Keratinocyte (primary cell): ENCODE results near the gene HOXC12. TPM values are rescaled to one million over a fixed set of nuclear protein-coding genes. Genes with fewer than 3 reads are reported as not detected.

Experiments used
- DNase-seq: peaks from one replicate; pipeline ENCODE4 v3.0.0-alpha.2; 2011; ENCODE audit warnings: low read depth, missing footprints, low spot score
- FAIRE-seq: peaks from 2 replicates; lab custom pipeline; 2011; peaks lifted over from hg19 to GRCh38; lab: Jason Lieb, UNC
- H2AFZ ChIP-seq: 2 replicates; pipeline ENCODE4 v1.6.0; 2012; ENCODE audit warnings: low read length, control low read depth, inconsistent platforms; ENCODE audit not compliant: control insufficient read depth
- H3K27ac ChIP-seq: 2 replicates; pipeline ENCODE4 v1.5.1; 2011; ENCODE audit warnings: low read length; ENCODE audit not compliant: control insufficient read depth, insufficient read depth
- H3K27me3 ChIP-seq: 3 replicates; pipeline ENCODE4 v1.6.0; 2011; ENCODE audit warnings: low read length; ENCODE audit not compliant: control insufficient read depth, insufficient read depth; ENCODE audit errors: extremely low read depth
- H3K36me3 ChIP-seq, 2 experiments: 2 replicates in 1 of 2; 3 replicates in 1 of 2; pipeline ENCODE4 v1.5.1; 2011; ENCODE audit warnings: low read length in 2 of 2, mild to moderate bottlenecking in 1 of 2; ENCODE audit not compliant: control insufficient read depth in 2 of 2, insufficient read depth in 2 of 2; ENCODE audit errors: extremely low read depth in 1 of 2
- H3K4me1 ChIP-seq: 3 replicates; pipeline ENCODE4 v1.5.1; 2011; ENCODE audit warnings: low read length; ENCODE audit not compliant: control insufficient read depth, insufficient read depth; ENCODE audit errors: extremely low read depth
- H3K4me2 ChIP-seq: 3 replicates; pipeline ENCODE4 v1.6.0; 2011; ENCODE audit warnings: low read depth, low read length; ENCODE audit not compliant: control insufficient read depth, insufficient read depth; ENCODE audit errors: extremely low read depth
- H3K4me3 ChIP-seq, 3 experiments: fragments of 200-600 bp in 1 of 3; sonication (generic) in 1 of 3; 2 replicates in 2 of 3; 3 replicates in 1 of 3; pipeline ENCODE4 v1.5.1; 2011 to 2016; ENCODE audit warnings: low read length in 3 of 3, mild to moderate bottlenecking in 3 of 3, control low read depth in 2 of 3, inconsistent platforms in 1 of 3, low read depth in 1 of 3, mixed read lengths in 1 of 3, mixed run types in 1 of 3, moderate library complexity in 1 of 3; ENCODE audit not compliant: control insufficient read depth in 2 of 3, insufficient read depth in 2 of 3; ENCODE audit errors: extremely low read depth in 1 of 3
- H3K79me2 ChIP-seq: 2 replicates; pipeline ENCODE4 v1.6.0; 2012; ENCODE audit warnings: low read length; ENCODE audit not compliant: control insufficient read depth, insufficient read depth
- H3K9ac ChIP-seq: 3 replicates; pipeline ENCODE4 v1.6.0; 2011; ENCODE audit warnings: low read length; ENCODE audit not compliant: control insufficient read depth, insufficient read depth; ENCODE audit errors: extremely low read depth
- H3K9me1 ChIP-seq: 3 replicates; pipeline ENCODE4 v1.6.0; 2011; ENCODE audit warnings: low read length; ENCODE audit not compliant: control insufficient read depth, insufficient read depth; ENCODE audit errors: extremely low read depth
- H3K9me3 ChIP-seq: 2 replicates; pipeline ENCODE4 v1.5.1; 2012; ENCODE audit warnings: low read depth, low read length; ENCODE audit not compliant: control insufficient read depth
- H4K20me1 ChIP-seq: 3 replicates; pipeline ENCODE4 v1.6.0; 2011; ENCODE audit warnings: low read length; ENCODE audit not compliant: control insufficient read depth, insufficient read depth; ENCODE audit errors: extremely low read depth
- CTCF ChIP-seq, 3 experiments: IDR thresholded peaks in 1 of 3; conservative IDR thresholded peaks in 1 of 3; optimal IDR thresholded peaks in 1 of 3; 2 replicates in 2 of 3; 3 replicates in 1 of 3; pipeline versions ENCODE3 to v1.5.1; 2011; ENCODE audit warnings: low read length in 3 of 3, mild to moderate bottlenecking in 3 of 3, moderate library complexity in 2 of 3, control low read depth in 1 of 3, inconsistent platforms in 1 of 3; ENCODE audit not compliant: insufficient read depth in 2 of 3; ENCODE audit errors: extremely low read depth in 1 of 3
- EZH2 ChIP-seq: IDR thresholded peaks from one replicate; pipeline ENCODE4 v1.6.1; 2012; ENCODE audit warnings: inconsistent platforms, mild to moderate bottlenecking, low read length, moderate library complexity
- dilution Hi-C: fragments of 300-500 bp; cut with MboI; formaldehyde crosslinking; loops from one replicate; pipeline ENCODE4 v1.7.0; 2020; ENCODE audit warnings: low sequenced_read_pairs; ENCODE audit not compliant: extremely low pct_ligation_motif_present
- polyA plus RNA-seq, 5 experiments: library from polyadenylated mRNA; depleted of rRNA in 3 of 5; stranded (reverse) in 3 of 5; stranded (forward) in 1 of 5; unstranded in 1 of 5; fragments of >200 nt; gene quantifications; 1 replicate in 1 of 5; 2 replicates in 3 of 5; 3 replicates in 1 of 5; pipeline versions ENCODE4 v1.2.1 to v1.2.3, GENCODE V29; 2011 to 2012; ENCODE audit warnings: missing spikeins in 2 of 5, low read depth in 1 of 5, low replicate concordance in 1 of 5

HOXC12 gene
- polyA plus RNA-seq, 1 donor (not counting 4 experiments of a cell fraction or from before 2014, with no cell fraction given), result 0.47 TPM

GRCh38 chr12:54000116-54001114 is 45.7 kb downstream of the HOXC12 start, which contains the start of gene HOXC9:
Gene HOXC9, plus strand, starts transcription at chr12:54000161. Its CDS starts 28 bp downstream, at chr12:54000189.
- no peaks in the 10 kb centered on the region for H3K9me1 ChIP-seq
- H2AFZ ChIP-seq, result peak within 1 kb of the TSS; percentile 64
- no peaks in the 10 kb centered on the region for H3K9me3 ChIP-seq
- peak within 1 kb of the TSS; percentile 98 for H3K9ac ChIP-seq
- H3K4me1 ChIP-seq, result peaks cover 32% of the 10 kb centered on the region
- no peak for TF ChIP-seq CTCF (optimal IDR thresholded peaks at IDR 0.05 in 1 of 3, IDR thresholded peaks at IDR 0.05 in 1 of 3, conservative IDR thresholded peaks at IDR 0.05 in 1 of 3; ENCODE audit: extremely low read depth in 1 of 3, insufficient read depth in 2 of 3, low read length in 3 of 3)
- no peak for TF ChIP-seq EZH2
- peaks cover 63% of the 10 kb centered on the region for H3K79me2 ChIP-seq
- peak within 1 kb of the TSS; percentile 80 to 96 (median 82) for H3K4me3 ChIP-seq
- DNase-seq (no peak), FAIRE-seq (no peak)
- peak within 1 kb of the TSS; percentile 94 for H3K4me2 ChIP-seq
- dilution Hi-C loops, result no loop called here
- peaks cover 2 to 6% of the 10 kb centered on the region in 2 experiments for H3K36me3 ChIP-seq
- no peaks in the 10 kb centered on the region for H3K27me3 ChIP-seq
- peak within 1 kb of the TSS; percentile 96 for H3K27ac ChIP-seq
- no peaks in the 10 kb centered on the region for H4K20me1 ChIP-seq

- H3K27ac ChIP-seq, result no peak overlapping the region
- peaks cover 32% of the 10 kb centered on the region for H3K4me1 ChIP-seq
- peak overlapping the region in 1 of 3 experiments; percentile 82 for H3K4me3 ChIP-seq
- peaks cover 55% of the 10 kb centered on the region for H3K79me2 ChIP-seq
- peaks cover 2 to 6% of the 10 kb centered on the region in 2 experiments for H3K36me3 ChIP-seq
- dilution Hi-C loops, result no loop called here
- no peaks in the 10 kb centered on the region for H4K20me1 ChIP-seq
- no peaks in the 10 kb centered on the region for H3K9me3 ChIP-seq
- no peak for TF ChIP-seq EZH2
- TF ChIP-seq CTCF (optimal IDR thresholded peaks at IDR 0.05 in 1 of 3, IDR thresholded peaks at IDR 0.05 in 1 of 3, conservative IDR thresholded peaks at IDR 0.05 in 1 of 3; ENCODE audit: extremely low read depth in 1 of 3, insufficient read depth in 2 of 3, low read length in 3 of 3), result no peak
- no peak overlapping the region for H2AFZ ChIP-seq
- peak overlapping the region; percentile 94 for H3K4me2 ChIP-seq
- no peak overlapping the region for H3K9ac ChIP-seq
- H3K27me3 ChIP-seq, result no peaks in the 10 kb centered on the region
- FAIRE-seq (no peak), DNase-seq (no peak)
- no peaks in the 10 kb centered on the region for H3K9me1 ChIP-seq
Observed at GRCh38 chr12:54001283-54002187, 46.8 kb downstream of the HOXC12 start.
